GM12865 (cell line): ENCODE results near the gene SEL1L2.
A peak's percentile ranks its signal among the peaks of the same experiment; 100 is the strongest.
"Not testable (repeated sequence)": the region's sequence is repeated elsewhere in the genome, so short reads cannot be mapped to it uniquely, and the experiment has no call there.

Experiments used
- DNase-seq: peaks from one replicate; pipeline ENCODE4 v3.0.0; 2010; ENCODE audit warnings: low read depth
- H3K4me3 ChIP-seq: 2 replicates; pipeline ENCODE4 v1.5.1; 2011; ENCODE audit warnings: mild to moderate bottlenecking, low read depth, low read length, control low read depth
- CTCF ChIP-seq: IDR thresholded peaks from 2 replicates; pipeline ENCODE4 v1.5.1; 2011; ENCODE audit warnings: low read length, control low read depth, low read depth, inconsistent platforms; ENCODE audit not compliant: insufficient read depth; ENCODE audit errors: missing control alignments

Gene SEL1L2

GRCh38 chr20:14005996-14006395, 15.6 kb upstream of the SEL1L2 start:
- DNase-seq, result no peak
- no peak for TF ChIP-seq CTCF
- H3K4me3 ChIP-seq, result no peak overlapping the region

- no peak for DNase-seq
- H3K4me3 ChIP-seq, result no peak overlapping the region
- no peak for TF ChIP-seq CTCF
Measured at GRCh38 chr20:14000917-14001316, 10.5 kb upstream of the SEL1L2 start.

- no peak overlapping the region for H3K4me3 ChIP-seq
- no peak for TF ChIP-seq CTCF
- DNase-seq, result no peak
Measured at GRCh38 chr20:13996265-13996664, 5.9 kb upstream of the SEL1L2 start.

GRCh38 chr20:13995841-13996240, 5.4 kb upstream of the SEL1L2 start:
- no peak for DNase-seq
- TF ChIP-seq CTCF, result no peak
- H3K4me3 ChIP-seq, result no peak overlapping the region

GRCh38 chr20:13995086-13995665, 4.8 kb upstream of the SEL1L2 start, which contains the start of gene MACROD2:
MACROD2 (plus strand) TSS chr20:13995516.
- TF ChIP-seq CTCF, result no peak
- no peak within 1 kb of the TSS for H3K4me3 ChIP-seq
- DNase-seq, result peak; percentile 1

GRCh38 chr20:13991955-13992354, 1.5 kb upstream of the SEL1L2 start:
- not testable (repeated sequence) for H3K4me3 ChIP-seq, DNase-seq

- no peak overlapping the region for H3K4me3 ChIP-seq
- DNase-seq, result no peak
- TF ChIP-seq CTCF, result no peak
Measured at GRCh38 chr20:13991311-13991710, 897 bp upstream of the SEL1L2 start.
